ENCODE data around the gene CAMK2A. TPM values are rescaled to one million over a fixed set of nuclear protein-coding genes. Genes with fewer than 3 reads are reported as not detected.
"Not testable (repeated sequence)": the region's sequence is repeated elsewhere in the genome, so short reads cannot be mapped to it uniquely, and the experiment has no call there.

Gene CAMK2A
- total and polyA plus RNA-seq, 4 donors, result 0.31 to 2.7 (median 1.0) TPM

DNA sequence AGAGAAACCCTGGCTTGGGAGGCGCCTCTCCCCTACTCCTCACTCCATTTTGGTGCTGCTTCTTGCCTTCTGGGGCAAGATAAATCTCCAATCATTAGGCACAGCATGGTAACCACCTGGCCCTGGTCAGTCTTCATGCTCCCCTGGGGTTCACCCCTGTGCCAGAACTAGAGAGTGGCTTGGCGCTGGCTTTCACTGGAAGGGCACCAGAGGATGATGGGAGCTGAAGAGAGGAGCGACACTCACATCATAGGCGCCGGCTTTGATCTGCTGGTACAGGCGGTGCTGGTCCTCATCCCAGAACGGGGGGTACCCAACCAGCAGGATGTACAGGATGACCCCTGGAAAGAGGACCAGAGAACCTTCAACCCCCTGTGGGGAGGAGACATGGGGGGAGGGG, 38.1 kb downstream of the CAMK2A start:
- Histone ChIP-seq H3K4me3 (no peak overlapping the region), H3K27me3 (ENCODE audit: control insufficient read depth in 3 of 3, insufficient read depth in 3 of 3, low read length in 2 of 3) (no peaks in the 10 kb centered on the region), H3K9me3 (ENCODE audit: control insufficient read depth in 4 of 4, insufficient read depth in 3 of 4, low read length in 3 of 4) (no peaks in the 10 kb centered on the region), H3K27ac (ENCODE audit: low read depth in 1 of 2, low read length in 1 of 2) (no peak overlapping the region), H3K4me1 (ENCODE audit: control insufficient read depth in 5 of 5, insufficient read depth in 5 of 5, low read length in 5 of 5) (peaks cover 0 to 6% (median 0%) of the 10 kb centered on the region in 5 donors), H3K9ac (ENCODE audit: insufficient read depth in 1 of 2, low read length in 2 of 2) (no peak overlapping the region), H3K36me3 (ENCODE audit: control insufficient read depth in 4 of 4, insufficient read depth in 4 of 4, low read length in 4 of 4) (peaks cover 0 to 11% (median 0%) of the 10 kb centered on the region in 4 donors)
- ATAC-seq (ENCODE audit: insufficient read depth, low FRiP score) (no peak), DNase-seq (no peak)
- TF ChIP-seq, protein P1, sequence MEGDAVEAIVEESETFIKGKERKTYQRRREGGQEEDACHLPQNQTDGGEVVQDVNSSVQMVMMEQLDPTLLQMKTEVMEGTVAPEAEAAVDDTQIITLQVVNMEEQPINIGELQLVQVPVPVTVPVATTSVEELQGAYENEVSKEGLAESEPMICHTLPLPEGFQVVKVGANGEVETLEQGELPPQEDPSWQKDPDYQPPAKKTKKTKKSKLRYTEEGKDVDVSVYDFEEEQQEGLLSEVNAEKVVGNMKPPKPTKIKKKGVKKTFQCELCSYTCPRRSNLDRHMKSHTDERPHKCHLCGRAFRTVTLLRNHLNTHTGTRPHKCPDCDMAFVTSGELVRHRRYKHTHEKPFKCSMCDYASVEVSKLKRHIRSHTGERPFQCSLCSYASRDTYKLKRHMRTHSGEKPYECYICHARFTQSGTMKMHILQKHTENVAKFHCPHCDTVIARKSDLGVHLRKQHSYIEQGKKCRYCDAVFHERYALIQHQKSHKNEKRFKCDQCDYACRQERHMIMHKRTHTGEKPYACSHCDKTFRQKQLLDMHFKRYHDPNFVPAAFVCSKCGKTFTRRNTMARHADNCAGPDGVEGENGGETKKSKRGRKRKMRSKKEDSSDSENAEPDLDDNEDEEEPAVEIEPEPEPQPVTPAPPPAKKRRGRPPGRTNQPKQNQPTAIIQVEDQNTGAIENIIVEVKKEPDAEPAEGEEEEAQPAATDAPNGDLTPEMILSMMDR (IDR thresholded peaks at IDR 0.05; ENCODE audit: control extremely low read depth, extremely low read depth), result no peak
- 84 to 89% methylated on average over 7 of the region's 7 CpGs for WGBS, 2 donors

DNA sequence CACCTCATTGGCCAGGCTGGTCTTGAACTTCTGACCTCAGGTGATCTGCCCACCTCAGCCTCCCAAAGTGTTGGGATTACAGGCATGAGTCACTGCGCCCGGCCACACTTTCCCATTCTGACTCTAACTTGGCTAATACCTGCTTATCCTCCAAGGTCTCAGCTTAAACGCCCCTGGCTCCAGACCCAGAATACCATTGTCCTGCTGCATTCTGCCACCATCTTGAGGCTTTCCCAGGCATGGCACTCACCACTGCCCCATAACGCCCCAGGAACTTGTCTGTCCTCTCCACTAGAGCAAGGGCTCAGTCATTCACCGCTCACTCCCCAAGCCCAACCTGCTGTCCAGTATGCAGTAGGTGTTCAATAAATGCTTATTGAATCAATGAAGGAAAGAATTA, 39.8 kb downstream of the CAMK2A start:
- Histone ChIP-seq H3K4me3 (no peak overlapping the region), H3K27ac (ENCODE audit: low read depth in 1 of 2, low read length in 1 of 2) (no peak overlapping the region), H3K9ac (ENCODE audit: insufficient read depth in 1 of 2, low read length in 2 of 2) (no peak overlapping the region), H3K36me3 (ENCODE audit: control insufficient read depth in 4 of 4, insufficient read depth in 4 of 4, low read length in 4 of 4) (peaks cover 0 to 11% (median 0%) of the 10 kb centered on the region in 4 donors), H3K9me3 (ENCODE audit: control insufficient read depth in 4 of 4, insufficient read depth in 3 of 4, low read length in 3 of 4) (no peaks in the 10 kb centered on the region), H3K4me1 (ENCODE audit: control insufficient read depth in 5 of 5, insufficient read depth in 5 of 5, low read length in 5 of 5) (peaks cover 0 to 15% (median 7%) of the 10 kb centered on the region in 5 donors), H3K27me3 (ENCODE audit: control insufficient read depth in 3 of 3, insufficient read depth in 3 of 3, low read length in 2 of 3) (no peaks in the 10 kb centered on the region)
- TF ChIP-seq, protein P1 (IDR thresholded peaks at IDR 0.05; ENCODE audit: control extremely low read depth, extremely low read depth), result no peak
- ATAC-seq (ENCODE audit: insufficient read depth, low FRiP score), result no peak
- WGBS, 2 donors, result 94% methylated on average over 5 of the region's 5 CpGs
- DNase-seq, result no peak

DNA sequence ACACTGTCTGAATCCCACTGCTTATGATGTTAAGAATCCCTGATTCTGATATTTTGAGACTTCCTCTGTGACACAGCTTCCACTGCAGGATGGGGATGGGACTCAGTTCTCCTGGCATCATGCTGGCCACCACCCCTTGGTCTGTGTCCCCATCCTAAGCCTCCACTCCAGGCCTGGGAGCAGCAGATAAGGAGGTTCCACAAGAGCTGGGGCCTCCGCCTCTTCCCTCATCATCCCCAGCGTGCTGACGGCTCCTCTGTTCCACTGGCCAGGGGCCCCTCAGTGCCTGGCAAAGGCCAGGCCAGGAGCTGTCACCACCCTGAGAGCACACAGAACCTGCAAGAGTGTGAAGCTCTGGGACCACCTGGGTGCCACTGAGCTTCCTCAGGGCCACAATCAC, 40.6 kb downstream of the CAMK2A start:
- TF ChIP-seq, protein P1 (IDR thresholded peaks at IDR 0.05; ENCODE audit: control extremely low read depth, extremely low read depth), result no peak
- Histone ChIP-seq H3K9ac (ENCODE audit: insufficient read depth in 1 of 2, low read length in 2 of 2) (no peak overlapping the region), H3K27me3 (ENCODE audit: control insufficient read depth in 3 of 3, insufficient read depth in 3 of 3, low read length in 2 of 3) (no peaks in the 10 kb centered on the region), H3K36me3 (ENCODE audit: control insufficient read depth in 4 of 4, insufficient read depth in 4 of 4, low read length in 4 of 4) (peaks cover 0 to 11% (median 0%) of the 10 kb centered on the region in 4 donors), H3K27ac (ENCODE audit: low read depth in 1 of 2, low read length in 1 of 2) (no peak overlapping the region), H3K4me1 (ENCODE audit: control insufficient read depth in 5 of 5, insufficient read depth in 5 of 5, low read length in 5 of 5) (peaks cover 0 to 20% (median 7%) of the 10 kb centered on the region in 5 donors), H3K9me3 (ENCODE audit: control insufficient read depth in 4 of 4, insufficient read depth in 3 of 4, low read length in 3 of 4) (no peaks in the 10 kb centered on the region), H3K4me3 (no peak overlapping the region)
- 94% methylated on average over 3 of the region's 3 CpGs for WGBS, 2 donors
- ATAC-seq (ENCODE audit: insufficient read depth, low FRiP score) (no peak), DNase-seq (no peak)

DNA sequence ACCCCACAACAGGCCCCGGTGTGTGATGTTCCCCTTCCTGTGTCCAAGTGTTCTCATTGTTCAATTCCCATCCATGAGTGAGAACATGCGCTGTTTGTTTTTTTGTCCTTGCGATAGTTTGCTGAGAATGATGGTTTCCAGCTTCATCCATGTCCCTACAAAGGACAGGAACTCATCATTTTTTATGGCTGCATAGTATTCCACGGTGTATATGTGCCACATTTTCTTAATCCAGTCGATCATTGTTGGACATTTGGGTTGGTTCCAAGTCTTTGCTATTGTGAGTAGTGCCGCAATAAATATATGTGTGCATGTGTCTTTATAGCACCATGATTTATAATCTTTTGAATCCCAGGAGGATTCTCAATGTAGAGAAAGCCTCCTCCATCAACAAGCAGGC, 41.1 kb downstream of the CAMK2A start:
- peaks cover 0 to 24% (median 7%) of the 10 kb centered on the region in 5 donors for H3K4me1 ChIP-seq (ENCODE audit: control insufficient read depth in 5 of 5, insufficient read depth in 5 of 5, low read length in 5 of 5)
- 91 to 92% methylated on average over 6 of the region's 6 CpGs for WGBS, 2 donors
- H3K9ac ChIP-seq (ENCODE audit: insufficient read depth in 1 of 2, low read length in 2 of 2), result not testable (repeated sequence)

More for the DNA sequence above, 41.1 kb downstream of the CAMK2A start:
- H3K36me3 ChIP-seq (ENCODE audit: control insufficient read depth in 4 of 4, insufficient read depth in 4 of 4, low read length in 4 of 4), result peaks cover 0 to 11% (median 0%) of the 10 kb centered on the region in 4 donors
- H3K4me3 ChIP-seq; H3K27me3 ChIP-seq (ENCODE audit: control insufficient read depth in 3 of 3, insufficient read depth in 3 of 3, low read length in 2 of 3); H3K27ac ChIP-seq (ENCODE audit: low read depth in 1 of 2, low read length in 1 of 2); ATAC-seq (ENCODE audit: insufficient read depth, low FRiP score); H3K9me3 ChIP-seq (ENCODE audit: control insufficient read depth in 4 of 4, insufficient read depth in 3 of 4, low read length in 3 of 4); DNase-seq: not testable (repeated sequence)
